ENCODE data around the gene TRIM45.

- TF ChIP-seq POLR2A (IDR thresholded peaks at IDR 0.05; ENCODE audit: low read length) (no peak), GATA1 (IDR thresholded peaks at IDR 0.05; ENCODE audit: low read depth, low read length) (no peak)
Measured at GRCh38 chr1:117166076-117166475, 44.5 kb upstream of the TRIM45 start.

Measured in erythroblast (primary cell).